ENCODE results near the gene CXorf66.

DNA sequence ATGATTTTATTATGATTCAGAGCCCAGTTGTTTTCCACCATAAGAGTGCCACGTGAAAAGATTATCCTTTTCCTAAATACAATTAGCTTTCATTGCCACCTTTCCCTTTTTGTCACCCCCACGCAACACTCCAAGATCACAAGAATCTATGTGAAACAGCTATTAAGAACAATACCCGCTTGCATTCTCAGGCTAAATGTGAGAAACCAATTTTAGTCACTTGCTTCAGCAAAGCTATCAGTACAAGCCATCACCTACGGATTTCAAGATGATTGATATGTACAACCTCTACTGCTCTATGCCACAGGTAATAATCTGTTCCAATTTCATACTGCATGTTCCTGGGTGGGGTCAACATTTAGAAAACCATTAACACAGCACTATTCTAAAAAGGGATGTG, 34.9 kb downstream of the CXorf66 start:
- TF ChIP-seq, protein P1, sequence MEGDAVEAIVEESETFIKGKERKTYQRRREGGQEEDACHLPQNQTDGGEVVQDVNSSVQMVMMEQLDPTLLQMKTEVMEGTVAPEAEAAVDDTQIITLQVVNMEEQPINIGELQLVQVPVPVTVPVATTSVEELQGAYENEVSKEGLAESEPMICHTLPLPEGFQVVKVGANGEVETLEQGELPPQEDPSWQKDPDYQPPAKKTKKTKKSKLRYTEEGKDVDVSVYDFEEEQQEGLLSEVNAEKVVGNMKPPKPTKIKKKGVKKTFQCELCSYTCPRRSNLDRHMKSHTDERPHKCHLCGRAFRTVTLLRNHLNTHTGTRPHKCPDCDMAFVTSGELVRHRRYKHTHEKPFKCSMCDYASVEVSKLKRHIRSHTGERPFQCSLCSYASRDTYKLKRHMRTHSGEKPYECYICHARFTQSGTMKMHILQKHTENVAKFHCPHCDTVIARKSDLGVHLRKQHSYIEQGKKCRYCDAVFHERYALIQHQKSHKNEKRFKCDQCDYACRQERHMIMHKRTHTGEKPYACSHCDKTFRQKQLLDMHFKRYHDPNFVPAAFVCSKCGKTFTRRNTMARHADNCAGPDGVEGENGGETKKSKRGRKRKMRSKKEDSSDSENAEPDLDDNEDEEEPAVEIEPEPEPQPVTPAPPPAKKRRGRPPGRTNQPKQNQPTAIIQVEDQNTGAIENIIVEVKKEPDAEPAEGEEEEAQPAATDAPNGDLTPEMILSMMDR (IDR thresholded peaks at IDR 0.05; ENCODE audit: low read depth, low read length), result no peak
- TF ChIP-seq EZH2phosphoT487 (IDR thresholded peaks at IDR 0.05; ENCODE audit: low read depth), result no peak
